ENCODE measurements around the gene DNAH12. TPM values are rescaled to one million over a fixed set of nuclear protein-coding genes. Genes with fewer than 3 reads are reported as not detected.

Gene DNAH12
- total and polyA plus RNA-seq, 2 of the 4 experiments (the other 2 are of a cell fraction) = under 0.01 to 0.02 TPM

GRCh38 chr3:57420001-57420400, 124.1 kb downstream of the DNAH12 start:
- no peaks in the 10 kb centered on the region for H4K20me1 ChIP-seq (ENCODE audit: insufficient read depth, low read length)
- H2AFZ ChIP-seq (replicated peaks; ENCODE audit: low read length, poor library complexity) = no peak overlapping the region
- no peak overlapping the region for H4K5ac ChIP-seq (ENCODE audit: low read depth, low read length)
- no peaks in the 10 kb centered on the region; the same call in 1 of the 2 replicates for H3K27me3 ChIP-seq (ENCODE audit: control insufficient read depth, insufficient read depth, low read length)
- no peak overlapping the region for H3K56ac ChIP-seq (ENCODE audit: extremely low read depth, insufficient read depth, low read length)
- BruUV-seq (replicated peaks) = no TSS peak
- no peak overlapping the region for H2AK5ac ChIP-seq (ENCODE audit: low read depth, low read length)
- intact Hi-C loops (cut with micrococcal nuclease) = no loop called here
- H3K9ac ChIP-seq (ENCODE audit: low read depth, low read length) = no peak overlapping the region
- no peaks in the 10 kb centered on the region for H3K9me3 ChIP-seq (ENCODE audit: control insufficient read depth, insufficient read depth, low read length)
- H2BK20ac ChIP-seq (ENCODE audit: low read depth, low read length) = no peak overlapping the region
- H3K27ac ChIP-seq (ENCODE audit: insufficient read depth, low read length) = no peak overlapping the region
- ATAC-seq (ENCODE audit: low read depth) (no peak), DNase-seq (no peak)
- no peak overlapping the region for H3K23ac ChIP-seq (ENCODE audit: low read depth, low read length)
- no peaks in the 10 kb centered on the region for H3K79me1 ChIP-seq (ENCODE audit: low read depth in 1 of 2, low read length in 2 of 2)
- POLR2A ChIA-PET (ENCODE audit: unreplicated experiment) = no interaction called here
- no peak overlapping the region for H3K4ac ChIP-seq (ENCODE audit: low read depth, low read length)
- no peak for TF ChIP-seq NFE2L2 (IDR thresholded peaks at IDR 0.05; ENCODE audit: low read depth, low read length)
- no peak for TF ChIP-seq RCOR1 (IDR thresholded peaks at IDR 0.05; ENCODE audit: insufficient replicate concordance, low read length)
- TF ChIP-seq, protein P1, sequence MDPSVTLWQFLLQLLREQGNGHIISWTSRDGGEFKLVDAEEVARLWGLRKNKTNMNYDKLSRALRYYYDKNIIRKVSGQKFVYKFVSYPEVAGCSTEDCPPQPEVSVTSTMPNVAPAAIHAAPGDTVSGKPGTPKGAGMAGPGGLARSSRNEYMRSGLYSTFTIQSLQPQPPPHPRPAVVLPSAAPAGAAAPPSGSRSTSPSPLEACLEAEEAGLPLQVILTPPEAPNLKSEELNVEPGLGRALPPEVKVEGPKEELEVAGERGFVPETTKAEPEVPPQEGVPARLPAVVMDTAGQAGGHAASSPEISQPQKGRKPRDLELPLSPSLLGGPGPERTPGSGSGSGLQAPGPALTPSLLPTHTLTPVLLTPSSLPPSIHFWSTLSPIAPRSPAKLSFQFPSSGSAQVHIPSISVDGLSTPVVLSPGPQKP (IDR thresholded peaks at IDR 0.05; ENCODE audit: borderline replicate concordance, low read depth, low read length) = no peak
- TF ChIP-seq CEBPB (IDR thresholded peaks at IDR 0.05; ENCODE audit: low read depth, low read length) = no peak
- no peak for TF ChIP-seq MXI1 (IDR thresholded peaks at IDR 0.05; ENCODE audit: borderline replicate concordance, low read depth, low read length)
- no peak for TF ChIP-seq RFX5 (IDR thresholded peaks at IDR 0.05; ENCODE audit: low read depth, low read length)
- no peak for TF ChIP-seq MAZ (IDR thresholded peaks at IDR 0.05; ENCODE audit: borderline replicate concordance, low read depth, low read length)
- TF ChIP-seq MAFK (IDR thresholded peaks at IDR 0.05; ENCODE audit: low read depth, low read length) = no peak
- no peak for TF ChIP-seq RAD21 (IDR thresholded peaks at IDR 0.05; ENCODE audit: low read length)
- no peak for TF ChIP-seq BHLHE40 (IDR thresholded peaks at IDR 0.05; ENCODE audit: low read depth, low read length)
- TF ChIP-seq, protein P2, sequence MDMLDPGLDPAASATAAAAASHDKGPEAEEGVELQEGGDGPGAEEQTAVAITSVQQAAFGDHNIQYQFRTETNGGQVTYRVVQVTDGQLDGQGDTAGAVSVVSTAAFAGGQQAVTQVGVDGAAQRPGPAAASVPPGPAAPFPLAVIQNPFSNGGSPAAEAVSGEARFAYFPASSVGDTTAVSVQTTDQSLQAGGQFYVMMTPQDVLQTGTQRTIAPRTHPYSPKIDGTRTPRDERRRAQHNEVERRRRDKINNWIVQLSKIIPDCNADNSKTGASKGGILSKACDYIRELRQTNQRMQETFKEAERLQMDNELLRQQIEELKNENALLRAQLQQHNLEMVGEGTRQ (IDR thresholded peaks at IDR 0.05; ENCODE audit: low read depth, low read length) = no peak
- no peak for TF ChIP-seq CTCF (conservative IDR thresholded peaks at IDR 0.05; ENCODE audit: low read depth, low read length)
- TF ChIP-seq FOS (IDR thresholded peaks at IDR 0.05; ENCODE audit: low read depth, low read length) = no peak
- no peak for TF ChIP-seq SMC3 (IDR thresholded peaks at IDR 0.05; ENCODE audit: low read depth, low read length)
- H3K9me1 ChIP-seq (ENCODE audit: insufficient read depth, low read length) = no peaks in the 10 kb centered on the region
- H3K4me2 ChIP-seq (ENCODE audit: low read depth, low read length) = no peak overlapping the region
- H3K4me1 ChIP-seq (ENCODE audit: control insufficient read depth, insufficient read depth, low read length) = no peaks in the 10 kb centered on the region
- H3K36me3 ChIP-seq (ENCODE audit: control insufficient read depth, insufficient read depth, low read length) = no peaks in the 10 kb centered on the region
- H2BK5ac ChIP-seq (ENCODE audit: low read depth, low read length, poor library complexity, severe bottlenecking) = no peak overlapping the region
- H3K18ac ChIP-seq (ENCODE audit: low read depth, low read length) = no peak overlapping the region
- CTCF ChIA-PET = interaction anchor here (0.7 kb wide), 1 partner anchor 23 kb away, joined by 4 read pairs; no protein-coding TSS in a partner anchor
- H2BK120ac ChIP-seq (ENCODE audit: low read depth, low read length) = no peak overlapping the region
- no peak overlapping the region for H3K14ac ChIP-seq (replicated peaks; ENCODE audit: low read depth, low read length)
- no peak overlapping the region for H3K4me3 ChIP-seq (ENCODE audit: insufficient read depth, low read depth, low read length)
- H2BK15ac ChIP-seq (ENCODE audit: low read depth, low read length) = no peak overlapping the region
- dilution Hi-C loops (cut with HindIII; ENCODE audit: low sequenced_read_pairs, unreplicated experiment) = no loop called here
- H4K8ac ChIP-seq (ENCODE audit: low read depth in 2 of 2, low read length in 2 of 2) = no peak overlapping the region
- H4K91ac ChIP-seq (ENCODE audit: insufficient read depth, low read depth, low read length) = no peak overlapping the region
- H2AK9ac ChIP-seq (replicated peaks; ENCODE audit: low read depth, low read length, poor library complexity) = no peak overlapping the region
- WGBS, 2 experiments (ENCODE audit: extremely low coverage in 2 of 2, insufficient read length in 1 of 2) = no CpG with 5 or more reads among the region's 2 CpGs
- in situ Hi-C loops (cut with MboI; ENCODE audit: low sequenced_read_pairs) = no loop called here

Measured in IMR-90 (cell line).